M059J (cell line): ENCODE results near the gene TULP4. TPM values are rescaled to one million over a fixed set of nuclear protein-coding genes. Genes with fewer than 3 reads are reported as not detected.
A peak's percentile ranks its signal among the peaks of the same experiment; 100 is the strongest.
"Not testable (repeated sequence)": the region's sequence is repeated elsewhere in the genome, so short reads cannot be mapped to it uniquely, and the experiment has no call there.

ENCODE experiments used
- DNase-seq: peaks from one replicate; pipeline ENCODE4 v3.0.0-alpha.2; 2012; ENCODE audit warnings: low read depth
- total RNA-seq: library from RNA; depleted of rRNA; stranded (reverse); fragments of >200 nt; shearing (Covaris generic); gene quantifications from 2 replicates; pipeline ENCODE4 v1.2.3, GENCODE V29; 2014

TULP4 gene
- total RNA-seq, 1 experiment from 2014 or later, result 82.3 TPM

- DNase-seq, result no peak
These were observed 155.7 kb downstream of the TULP4 start for GRCh38 chr6:158467923-158468322.

- DNase-seq, result no peak
These were observed 156.4 kb downstream of the TULP4 start for GRCh38 chr6:158468666-158469065.

GRCh38 chr6:158470023-158470422 is 157.8 kb downstream of the TULP4 start:
- DNase-seq, result not testable (repeated sequence)

GRCh38 chr6:158471339-158471738 is 159.1 kb downstream of the TULP4 start:
- DNase-seq, result peak; percentile 22

- DNase-seq, result no peak
These were observed 160.2 kb downstream of the TULP4 start for GRCh38 chr6:158472447-158472846.

GRCh38 chr6:158474961-158475343 is 162.7 kb downstream of the TULP4 start:
- peak; percentile 41 for DNase-seq

- DNase-seq, result peak; percentile 73
These were observed 163.4 kb downstream of the TULP4 start for GRCh38 chr6:158475344-158476302.

GRCh38 chr6:158476389-158476788 is 164.1 kb downstream of the TULP4 start:
- DNase-seq, result no peak

- not testable (repeated sequence) for DNase-seq
These were observed 165.5 kb downstream of the TULP4 start for GRCh38 chr6:158477722-158478121.

- no peak for DNase-seq
These were observed 168.7 kb downstream of the TULP4 start for GRCh38 chr6:158480989-158481388.

- DNase-seq, result peak; percentile 98
These were observed 169.6 kb downstream of the TULP4 start for GRCh38 chr6:158481690-158482473.

- DNase-seq, result peak; percentile 10
These were observed 173.2 kb downstream of the TULP4 start for GRCh38 chr6:158485431-158485830.

- DNase-seq, result peak; percentile 40
These were observed 175.2 kb downstream of the TULP4 start for GRCh38 chr6:158487495-158487894.

- DNase-seq, result peak; percentile 99
These were observed 175.8 kb downstream of the TULP4 start for GRCh38 chr6:158488065-158488464.

- DNase-seq, result no peak
These were observed 177.2 kb downstream of the TULP4 start for GRCh38 chr6:158489441-158489840.

- no peak for DNase-seq
These were observed 180.6 kb downstream of the TULP4 start for GRCh38 chr6:158492881-158493280.

- no peak for DNase-seq
These were observed 184.4 kb downstream of the TULP4 start for GRCh38 chr6:158496700-158497099.

GRCh38 chr6:158497620-158498019 is 185.4 kb downstream of the TULP4 start:
- no peak for DNase-seq

- DNase-seq, result no peak
These were observed 186.1 kb downstream of the TULP4 start for GRCh38 chr6:158498362-158498761.

- DNase-seq, result no peak
These were observed 187.3 kb downstream of the TULP4 start for GRCh38 chr6:158499601-158500000.

- DNase-seq, result peak; percentile 40
These were observed 187.9 kb downstream of the TULP4 start for GRCh38 chr6:158500016-158500735.
